Activated CD4-positive, alpha-beta T cell treated with anti-CD3 and anti-CD28 coated beads for 1 hour (primary cell): ENCODE results near the gene SERAC1.

Source experiments
- DNase-seq: peaks from one replicate; pipeline ENCODE4 v3.0.0-alpha.2; 2020

SERAC1 gene

GRCh38 chr6:158073776-158074175 is 94.3 kb downstream of the SERAC1 start:
- DNase-seq, result no peak

DNA sequence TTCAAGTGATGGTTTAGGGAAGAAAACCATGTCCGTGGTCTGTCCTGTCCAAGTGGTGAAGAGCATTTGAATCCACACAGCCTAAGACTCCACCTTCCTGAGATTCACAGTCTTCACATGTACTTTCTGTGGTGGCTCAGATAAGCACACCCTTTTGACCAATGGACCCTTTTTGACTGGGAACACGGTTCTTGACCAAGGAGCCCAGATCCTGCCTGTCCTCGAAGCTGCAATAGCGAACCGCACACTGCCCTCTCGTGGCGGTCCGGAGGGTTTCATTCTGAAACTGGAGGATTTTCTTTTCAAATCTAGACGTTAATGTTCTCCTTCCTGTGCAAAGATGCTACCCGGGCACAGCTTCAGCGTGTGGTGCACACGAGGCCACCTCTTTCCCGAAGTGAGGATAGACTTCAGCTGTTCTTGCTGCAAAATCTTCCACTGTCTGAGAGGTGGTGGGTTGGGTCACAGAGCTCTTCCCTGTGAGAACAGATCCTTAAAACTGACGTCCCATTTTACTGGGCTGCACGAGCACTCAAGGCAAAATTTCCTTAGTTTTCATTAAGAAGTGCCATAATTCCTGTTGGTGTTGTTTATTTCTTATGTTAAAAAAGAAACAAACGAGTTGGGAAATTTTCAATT is 95.9 kb downstream of the SERAC1 start:
- DNase-seq, result peak; percentile 52

GRCh38 chr6:158071121-158072082 is 96.7 kb downstream of the SERAC1 start:
- DNase-seq, result no peak

DNA sequence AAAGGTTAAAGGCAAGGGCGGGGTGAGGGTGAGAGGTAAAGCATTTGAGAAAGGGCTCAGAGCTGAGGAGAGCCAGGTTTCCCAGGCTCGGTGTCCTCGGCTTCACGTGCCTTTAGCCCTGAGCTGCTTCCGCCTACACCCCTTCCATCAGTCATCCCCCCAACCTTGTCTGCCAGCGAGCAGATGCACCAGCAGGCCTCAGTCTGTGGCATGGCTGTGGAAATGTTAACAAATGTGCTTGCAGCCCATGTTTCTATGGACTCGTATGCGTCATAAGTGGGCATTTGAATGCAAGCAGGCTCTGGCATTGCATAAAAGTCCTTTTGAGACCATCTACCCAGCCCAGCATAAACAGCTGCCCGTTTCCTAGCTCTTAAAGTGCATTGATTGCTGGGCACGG is 97.5 kb downstream of the SERAC1 start:
- DNase-seq, result no peak

- no peak for DNase-seq
Observed at GRCh38 chr6:158069800-158070195, 98.3 kb downstream of the SERAC1 start.

DNA sequence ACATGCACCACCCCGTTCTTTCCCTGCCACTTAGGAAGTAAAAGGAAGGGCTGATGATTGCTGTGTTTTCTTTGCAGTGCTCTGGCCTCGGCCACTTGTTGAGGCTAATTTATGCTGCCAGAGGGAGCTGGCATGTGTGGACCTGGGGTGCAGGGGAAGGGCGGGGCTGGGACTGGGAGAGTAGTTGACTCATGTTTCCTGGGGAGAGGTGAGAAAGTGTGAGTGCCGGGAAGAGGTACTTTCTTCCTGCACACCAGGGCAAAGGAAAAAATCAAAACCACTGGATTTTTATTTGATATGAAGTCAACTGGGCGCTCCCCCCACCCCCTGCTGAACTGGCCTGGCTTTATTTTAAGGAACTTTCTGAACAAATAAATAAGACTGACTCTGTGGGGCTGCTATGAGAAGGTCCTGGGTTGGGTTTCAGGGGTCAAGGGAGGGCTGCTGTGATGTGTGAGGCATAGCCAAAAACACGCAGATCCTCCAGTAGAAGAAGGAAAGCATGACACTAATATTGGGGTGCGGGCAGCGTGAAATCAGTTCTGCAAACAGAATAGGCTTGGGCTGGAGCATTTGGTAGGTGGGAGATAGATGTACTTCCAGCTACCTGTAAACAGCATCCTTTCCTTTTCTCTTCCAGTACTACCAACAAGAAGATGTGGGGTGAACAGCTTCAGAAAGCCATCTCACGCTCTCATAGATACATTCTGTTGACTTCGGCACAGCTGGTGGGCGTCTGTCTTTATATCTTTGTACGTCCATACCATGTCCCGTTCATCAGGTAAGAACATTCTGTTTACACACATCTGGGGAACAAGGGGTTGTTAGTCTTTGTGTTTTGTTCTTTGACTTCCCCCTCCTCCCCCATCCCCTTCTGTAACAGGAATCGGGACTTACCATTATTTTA is 98.9 kb downstream of the SERAC1 start:
- DNase-seq, result no peak

GRCh38 chr6:158068156-158068892 is 99.7 kb downstream of the SERAC1 start:
- DNase-seq, result no peak

- DNase-seq, result no peak
Observed at GRCh38 chr6:158067436-158068015, 100.5 kb downstream of the SERAC1 start.

DNA sequence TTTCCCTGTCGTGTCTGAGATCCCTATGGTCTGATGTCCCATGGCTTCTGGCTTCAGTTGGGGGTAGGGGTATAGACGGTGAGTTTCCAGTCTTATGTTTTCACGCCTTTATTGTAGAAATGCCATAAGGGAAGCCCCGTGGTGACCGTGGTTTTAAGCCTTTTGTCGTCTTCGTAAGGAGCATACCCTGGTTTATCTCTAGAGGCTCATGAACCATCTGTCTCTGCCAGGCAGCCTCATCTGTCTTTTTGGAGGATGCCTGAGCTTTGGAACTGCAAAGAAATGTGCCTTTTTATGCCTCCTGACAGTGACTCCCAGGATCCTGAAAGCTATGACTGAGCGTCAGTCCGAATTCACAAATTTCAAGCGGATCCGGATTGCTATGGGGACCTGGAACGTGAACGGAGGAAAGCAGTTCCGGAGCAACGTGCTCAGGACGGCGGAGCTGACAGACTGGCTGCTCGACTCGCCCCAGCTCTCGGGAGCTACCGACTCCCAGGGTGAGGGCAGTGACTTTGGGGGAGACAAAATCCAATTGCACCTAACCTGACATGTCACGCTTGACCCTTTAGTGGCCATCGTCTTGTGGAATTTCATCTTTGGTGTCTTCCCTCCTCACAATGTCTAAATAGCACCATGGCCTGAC is 101.8 kb downstream of the SERAC1 start:
- no peak for DNase-seq

DNA sequence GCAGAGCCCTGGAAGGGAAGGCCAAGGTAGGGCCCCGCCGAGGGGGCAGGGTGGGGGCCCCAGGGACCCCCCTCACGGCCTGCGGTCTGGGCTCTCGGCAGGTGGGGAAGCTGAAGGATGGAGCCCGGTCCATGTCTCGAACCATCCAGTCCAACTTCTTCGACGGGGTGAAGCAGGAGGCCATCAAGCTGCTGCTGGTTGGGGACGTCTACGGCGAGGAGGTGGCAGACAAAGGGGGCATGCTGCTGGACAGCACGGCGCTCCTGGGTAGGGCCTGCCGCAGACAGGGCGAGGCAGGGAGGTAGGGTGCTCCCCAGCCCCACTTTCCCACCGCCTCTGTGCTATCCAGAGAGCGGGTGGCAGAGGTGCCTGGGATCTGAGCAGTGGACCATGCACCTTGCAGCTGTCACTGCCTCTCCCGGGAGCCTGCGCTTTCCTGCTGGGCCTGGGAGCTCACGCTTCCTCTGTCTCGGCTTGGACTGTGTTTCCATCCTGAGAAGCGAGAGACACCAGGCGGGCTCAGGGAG is 103.3 kb downstream of the SERAC1 start:
- DNase-seq, result no peak

DNA sequence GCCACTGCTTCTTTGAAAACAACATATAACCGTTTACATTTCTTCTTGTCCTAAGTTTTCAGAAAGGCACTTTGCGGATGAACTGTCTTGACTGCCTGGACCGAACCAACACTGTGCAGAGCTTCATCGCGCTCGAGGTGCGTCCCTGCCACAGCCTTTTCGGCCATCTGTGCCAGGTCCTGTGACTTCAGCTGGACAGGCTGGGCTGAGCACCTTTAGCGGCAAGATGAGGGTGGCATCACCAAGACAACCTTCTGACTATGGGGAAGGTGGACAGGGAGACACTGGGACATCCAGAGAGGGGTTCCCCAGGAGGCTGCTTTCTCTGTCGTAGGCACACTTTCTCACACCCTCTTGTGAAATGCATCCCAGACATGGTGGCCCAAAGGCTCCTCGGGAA is 104.3 kb downstream of the SERAC1 start:
- no peak for DNase-seq

- no peak for DNase-seq
Observed at GRCh38 chr6:158061709-158062461, 106.2 kb downstream of the SERAC1 start.

DNA sequence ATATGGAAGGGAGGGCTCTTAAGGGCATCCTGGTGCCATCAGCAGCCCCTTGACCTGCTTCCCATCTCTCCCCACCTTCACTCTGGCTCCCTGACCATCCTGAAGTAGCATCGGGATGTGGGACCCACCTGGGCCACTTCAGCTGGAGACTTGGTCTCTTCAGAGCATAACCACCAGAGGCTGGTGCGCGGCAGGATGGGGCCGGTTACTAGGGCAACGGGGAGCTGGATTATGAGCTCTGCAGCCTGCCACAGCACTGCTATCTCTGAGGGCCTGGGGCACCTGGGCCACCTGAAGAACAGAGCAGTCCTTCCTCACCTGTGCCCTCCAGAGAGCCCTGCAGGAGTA is 106.7 kb downstream of the SERAC1 start:
- DNase-seq, result no peak

DNA sequence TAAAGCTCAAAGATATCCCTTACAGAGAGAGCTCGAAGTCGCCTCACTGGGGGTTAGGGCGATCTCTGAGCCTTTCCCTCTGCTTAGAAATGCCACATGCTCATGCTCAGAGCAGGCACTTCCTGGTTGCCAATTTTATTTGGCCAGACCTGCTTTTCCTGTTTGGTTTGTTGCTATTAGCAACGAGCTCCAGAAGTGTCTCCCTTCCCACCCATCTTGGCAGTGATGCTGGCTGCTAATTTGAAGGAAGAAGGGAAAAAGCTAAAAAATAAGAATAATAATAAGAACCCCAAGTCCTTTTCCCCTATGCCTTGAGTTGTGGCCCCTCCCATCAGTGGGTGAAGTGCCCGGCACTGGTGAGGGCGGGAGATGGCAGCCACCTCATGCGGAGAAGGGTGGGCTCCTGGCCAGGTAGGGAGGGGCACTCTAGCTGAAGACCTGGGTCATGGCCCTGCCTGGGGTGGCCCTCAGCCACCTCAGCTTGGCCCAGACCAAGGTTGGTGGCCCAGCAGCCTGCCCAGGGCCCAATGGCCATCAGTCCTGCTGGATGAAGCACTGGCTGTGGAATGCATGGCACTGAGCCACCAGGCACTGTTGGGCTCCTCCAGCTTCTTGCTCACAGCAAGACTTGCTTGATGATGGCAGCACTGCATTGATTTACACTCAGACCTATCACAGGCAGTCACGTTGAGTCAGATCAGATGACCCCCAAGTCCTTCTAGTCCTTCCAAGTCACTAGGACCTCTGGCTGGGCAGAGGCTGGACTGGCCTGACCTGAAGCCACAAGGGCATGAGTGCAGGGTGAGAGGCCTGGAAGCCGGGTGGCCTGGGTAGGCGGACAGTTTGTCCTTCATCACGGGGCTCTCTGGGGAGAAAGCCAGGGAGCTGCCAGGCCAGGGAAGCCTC is 107.4 kb downstream of the SERAC1 start:
- DNase-seq, result no peak
